C4-2B (cell line): ENCODE data around the gene P2RX2.

Experiments used
- CTCF ChIP-seq: fragments of 450-650 bp; conservative IDR thresholded peaks from 2 replicates; pipeline ENCODE4 v1.5.1; 2017; ENCODE audit warnings: mild to moderate bottlenecking
- ZFX ChIP-seq: fragments of 450-650 bp; IDR thresholded peaks from 2 replicates; pipeline ENCODE4 v1.6.1; 2017

GRCh38 chr12:132631666-132632065, 13.1 kb downstream of the P2RX2 start:
- no peak for TF ChIP-seq CTCF
- no peak for TF ChIP-seq ZFX
